Activated CD4-positive, alpha-beta T cell treated with anti-CD3 and anti-CD28 coated beads, Interleukin-2, amount 10 ng/mL, durations not matched to agents 24 days and 14 days (primary cell): Measurements from ENCODE around the gene ADGRV1. TPM values are rescaled to one million over a fixed set of nuclear protein-coding genes. Genes with fewer than 3 reads are reported as not detected.

ENCODE experiments used
- DNase-seq: peaks from one replicate; pipeline ENCODE4 v3.0.0; 2022
- H3K27ac Mint-ChIP-seq: one replicate; pipeline ENCODE4 v1.8.0; 2022; ENCODE audit warnings: mild to moderate bottlenecking, mixed read lengths
- H3K27me3 Mint-ChIP-seq: one replicate; pipeline ENCODE4 v1.8.0; 2022; ENCODE audit warnings: mixed read lengths
- H3K36me3 Mint-ChIP-seq: one replicate; pipeline ENCODE4 v1.8.0; 2022; ENCODE audit warnings: low read depth, mild to moderate bottlenecking, mixed read lengths
- H3K4me1 Mint-ChIP-seq: one replicate; pipeline ENCODE4 v1.8.0; 2021; ENCODE audit warnings: mixed read lengths
- H3K4me3 Mint-ChIP-seq: one replicate; pipeline ENCODE4 v1.8.0; 2022; ENCODE audit warnings: mild to moderate bottlenecking, moderate library complexity, mixed read lengths
- H3K9me3 Mint-ChIP-seq: one replicate; pipeline ENCODE4 v1.8.0; 2021; ENCODE audit warnings: mixed read lengths
- intact Hi-C: fragments of 100-400 bp; cut with micrococcal nuclease; formaldehyde crosslinking; loops from one replicate; pipeline ENCODE4 v1.15.1; 2023
- total RNA-seq: library from RNA; stranded (reverse); gene quantifications from 2 replicates; pipeline ENCODE4 v1.2.3, GENCODE V29; 2022

Gene ADGRV1
- total RNA-seq, 1 donor from 2014 or later: 0.63 TPM

DNA sequence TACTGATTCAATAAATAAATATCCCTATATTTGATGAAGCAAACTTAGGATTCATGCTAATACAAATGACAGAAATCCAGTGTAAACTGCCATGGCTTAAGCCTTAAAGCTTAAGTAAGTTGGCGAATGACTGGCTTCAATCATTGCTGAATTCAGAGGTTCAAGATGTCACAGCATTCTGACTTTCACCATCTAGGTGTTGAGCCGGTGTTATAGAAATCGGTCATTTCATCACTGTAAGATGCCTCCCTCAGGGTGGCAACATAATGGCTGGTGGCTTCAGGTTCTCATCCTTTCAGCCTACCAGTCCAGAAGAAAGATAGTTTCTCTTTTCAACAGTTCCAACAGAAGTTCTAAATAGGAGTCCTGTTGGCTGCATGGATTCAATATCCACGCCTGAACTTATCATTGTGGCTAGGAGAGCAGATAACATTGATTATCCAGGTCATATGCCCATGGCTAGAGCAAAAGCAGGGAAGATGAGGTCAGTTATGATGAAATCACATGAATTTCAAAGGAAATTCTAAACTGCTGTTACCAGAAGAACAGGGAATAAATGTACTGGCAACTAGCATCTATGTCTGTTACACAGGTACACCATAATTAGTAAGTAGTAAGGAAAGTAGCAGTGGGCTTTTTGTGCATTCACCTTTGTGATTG lies 460.2 kb downstream of the ADGRV1 start:
- Mint-ChIP-seq H3K27ac (no peak overlapping the region), H3K9me3 (peaks cover 4% of the 10 kb centered on the region), H3K27me3 (peaks cover 7% of the 10 kb centered on the region), H3K4me3 (no peak overlapping the region), H3K36me3 (no peaks in the 10 kb centered on the region), H3K4me1 (no peaks in the 10 kb centered on the region)
- intact Hi-C loops: no loop called here
- no peak for DNase-seq

DNA sequence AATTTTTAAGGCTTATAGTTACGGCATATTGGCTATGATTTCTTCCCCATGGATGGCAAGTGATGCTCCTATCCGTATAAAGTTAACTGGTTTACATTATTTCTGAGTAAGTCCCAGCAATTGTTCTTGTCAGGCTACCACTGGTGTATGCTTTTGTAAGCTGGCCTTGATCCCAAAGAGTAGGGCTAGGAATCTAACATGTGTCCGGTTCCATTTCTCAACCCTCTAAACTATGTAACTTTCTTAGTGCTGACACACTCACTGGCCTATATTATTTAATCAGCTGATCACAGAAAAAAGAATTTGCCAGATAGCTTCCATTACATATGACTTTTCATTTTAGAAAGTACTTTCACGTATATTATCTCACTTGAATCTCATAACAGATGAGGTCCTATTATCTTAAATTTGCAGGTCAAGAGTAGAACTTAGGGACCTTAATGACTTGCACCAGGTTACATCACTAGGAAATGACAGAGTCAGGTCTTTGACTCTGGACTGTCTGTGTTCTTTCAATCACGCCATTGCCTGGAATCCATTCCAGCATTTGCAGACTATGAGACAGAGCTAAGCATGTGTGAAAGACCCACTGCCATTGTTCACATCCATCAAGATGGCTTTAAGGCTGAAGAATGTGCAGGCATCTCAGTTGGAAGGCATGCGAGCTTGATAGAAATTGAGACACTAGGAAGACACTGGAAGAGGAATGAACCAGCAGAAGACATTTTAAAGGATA lies 461.6 kb downstream of the ADGRV1 start:
- H3K36me3 Mint-ChIP-seq: no peaks in the 10 kb centered on the region
- H3K4me3 Mint-ChIP-seq: no peak overlapping the region
- intact Hi-C loops: no loop called here
- H3K4me1 Mint-ChIP-seq: no peaks in the 10 kb centered on the region
- H3K27ac Mint-ChIP-seq: no peak overlapping the region
- peaks cover 7% of the 10 kb centered on the region for H3K27me3 Mint-ChIP-seq
- DNase-seq: no peak
- peaks cover under 1% of the 10 kb centered on the region for H3K9me3 Mint-ChIP-seq

DNA sequence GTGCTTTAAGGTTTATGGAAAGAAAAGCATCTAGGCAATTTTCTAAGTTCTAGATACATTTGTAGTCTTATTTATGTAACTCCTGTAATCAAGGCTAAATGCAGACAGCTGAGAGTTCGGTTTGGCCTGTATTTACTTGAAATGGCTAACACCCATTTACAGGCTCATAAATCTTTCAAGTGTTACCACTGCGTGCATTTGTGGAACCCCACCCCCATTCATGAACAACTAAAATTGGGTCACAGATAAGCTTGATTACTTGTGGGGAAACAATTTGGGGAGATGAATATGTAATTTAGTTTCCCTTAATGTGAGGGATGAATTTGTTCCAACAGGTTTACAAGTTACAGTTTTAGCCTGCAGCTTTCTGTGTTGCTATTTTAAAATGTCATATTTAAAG lies 463.9 kb downstream of the ADGRV1 start:
- no peak overlapping the region for H3K27ac Mint-ChIP-seq
- intact Hi-C loops: no loop called here
- H3K4me3 Mint-ChIP-seq: no peak overlapping the region
- peaks cover 3% of the 10 kb centered on the region for H3K27me3 Mint-ChIP-seq
- no peaks in the 10 kb centered on the region for H3K36me3 Mint-ChIP-seq
- no peaks in the 10 kb centered on the region for H3K4me1 Mint-ChIP-seq
- no peak for DNase-seq
- H3K9me3 Mint-ChIP-seq: no peaks in the 10 kb centered on the region

DNA sequence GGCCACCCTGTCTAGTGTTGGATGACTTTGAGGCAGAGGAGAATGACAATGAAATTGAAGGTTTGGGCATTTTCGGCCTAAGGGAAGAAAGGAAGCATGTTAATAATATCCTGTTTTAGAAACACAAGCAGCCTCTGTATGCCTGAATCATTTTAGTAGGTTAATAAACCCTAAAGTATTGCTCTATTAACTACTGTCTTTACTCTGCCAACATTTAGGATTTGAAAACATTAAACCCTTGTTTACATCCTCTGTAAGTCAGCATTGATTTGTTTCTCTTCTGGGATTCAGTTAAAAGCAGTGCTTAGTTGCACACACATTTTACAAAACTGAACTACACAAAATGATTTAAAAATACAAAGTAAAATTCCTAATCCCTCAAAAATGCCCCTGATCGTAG lies 465.6 kb downstream of the ADGRV1 start:
- no peaks in the 10 kb centered on the region for H3K4me1 Mint-ChIP-seq
- H3K27ac Mint-ChIP-seq: no peak overlapping the region
- H3K4me3 Mint-ChIP-seq: no peak overlapping the region
- no peak for DNase-seq
- H3K36me3 Mint-ChIP-seq: no peaks in the 10 kb centered on the region
- H3K9me3 Mint-ChIP-seq: no peaks in the 10 kb centered on the region
- intact Hi-C loops: no loop called here
- peaks cover 4% of the 10 kb centered on the region for H3K27me3 Mint-ChIP-seq

DNA sequence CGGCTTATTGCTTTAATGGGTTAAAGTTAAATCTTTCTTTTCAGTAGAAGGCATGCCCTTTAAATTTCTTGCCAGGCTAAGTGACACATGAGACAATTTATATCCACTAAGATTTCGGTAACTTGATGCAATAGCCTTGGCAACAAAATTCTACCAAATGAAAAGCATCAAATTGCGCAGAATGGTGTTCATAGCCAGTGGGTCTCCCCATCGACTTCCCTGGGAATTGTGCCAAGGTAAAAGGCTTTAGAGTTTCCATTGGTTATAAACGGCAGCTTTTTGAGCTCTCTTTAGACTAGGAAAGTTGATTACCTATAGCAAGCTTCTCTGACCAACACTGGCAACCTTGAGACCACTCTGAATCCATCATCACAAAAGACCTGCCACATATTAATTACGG lies 466.1 kb downstream of the ADGRV1 start:
- Mint-ChIP-seq H3K4me3 (no peak overlapping the region), H3K36me3 (no peaks in the 10 kb centered on the region), H3K27me3 (peaks cover 4% of the 10 kb centered on the region), H3K9me3 (no peaks in the 10 kb centered on the region), H3K4me1 (no peaks in the 10 kb centered on the region), H3K27ac (no peak overlapping the region)
- DNase-seq: no peak
- intact Hi-C loops: no loop called here

DNA sequence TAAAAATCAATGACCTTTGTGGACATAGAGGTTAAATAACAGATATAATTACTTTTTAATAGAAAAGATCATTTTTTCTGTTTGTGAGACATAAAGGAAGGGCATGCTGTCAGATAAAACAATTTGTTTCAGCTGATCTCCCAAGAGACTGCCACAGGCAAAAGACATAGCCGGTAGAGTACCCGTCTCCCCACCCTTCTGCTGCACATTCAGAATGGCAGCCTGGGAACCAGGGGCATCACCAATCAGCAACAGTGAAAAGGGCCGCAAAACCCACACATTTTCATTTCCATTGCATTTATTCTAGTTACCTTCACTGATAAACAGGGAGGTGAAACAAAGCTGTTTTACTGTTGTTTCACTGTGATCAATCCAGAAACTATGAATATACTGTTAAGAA lies 466.9 kb downstream of the ADGRV1 start:
- DNase-seq: no peak
- Mint-ChIP-seq H3K27me3 (peaks cover 4% of the 10 kb centered on the region), H3K27ac (no peak overlapping the region), H3K4me1 (no peaks in the 10 kb centered on the region), H3K36me3 (no peaks in the 10 kb centered on the region), H3K4me3 (no peak overlapping the region), H3K9me3 (no peaks in the 10 kb centered on the region)
- intact Hi-C loops: no loop called here

DNA sequence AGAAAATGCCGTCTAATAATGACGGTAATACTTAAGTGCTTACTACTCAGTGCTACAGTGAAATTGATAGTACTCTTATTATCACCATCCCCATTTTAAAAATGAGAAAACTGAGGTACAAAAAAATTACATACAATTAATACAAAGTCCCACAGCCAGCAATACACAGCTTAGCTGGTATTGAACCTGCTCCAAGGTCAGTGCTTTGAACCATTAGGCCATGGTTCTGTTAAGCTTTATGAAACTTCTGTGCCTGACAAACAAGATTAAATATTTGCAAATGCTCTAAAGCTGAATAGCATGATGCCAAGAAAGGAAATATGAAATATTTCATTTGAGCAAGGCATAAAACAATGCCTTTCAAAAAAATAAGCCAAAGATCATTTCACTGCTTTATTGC lies 467.4 kb downstream of the ADGRV1 start:
- DNase-seq: no peak
- no peak overlapping the region for H3K4me3 Mint-ChIP-seq
- peaks cover 6% of the 10 kb centered on the region for H3K27me3 Mint-ChIP-seq
- no peaks in the 10 kb centered on the region for H3K36me3 Mint-ChIP-seq
- H3K4me1 Mint-ChIP-seq: no peaks in the 10 kb centered on the region
- no peaks in the 10 kb centered on the region for H3K9me3 Mint-ChIP-seq
- no peak overlapping the region for H3K27ac Mint-ChIP-seq
- intact Hi-C loops: no loop called here

DNA sequence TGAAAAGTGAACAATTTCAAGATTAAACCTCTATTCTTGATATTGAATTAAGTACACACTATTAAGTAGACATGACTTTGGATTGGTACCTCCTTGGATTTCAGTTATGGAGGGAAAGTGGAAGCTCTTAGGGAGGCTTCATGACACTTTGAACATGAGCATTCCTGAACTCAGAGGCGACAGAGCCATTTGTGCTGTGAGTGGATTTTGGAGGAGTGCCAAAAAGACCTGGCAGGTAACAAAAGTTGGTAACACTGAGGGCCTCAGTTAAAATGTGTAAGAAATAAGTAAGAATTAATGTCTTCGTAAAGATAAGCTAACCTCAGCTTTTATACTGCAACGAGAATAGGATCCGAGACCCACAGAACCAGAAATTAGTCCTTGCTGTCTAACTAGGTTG lies 467.9 kb downstream of the ADGRV1 start:
- Mint-ChIP-seq H3K4me1 (no peaks in the 10 kb centered on the region), H3K36me3 (no peaks in the 10 kb centered on the region), H3K4me3 (no peak overlapping the region), H3K27ac (no peak overlapping the region), H3K27me3 (peaks cover 6% of the 10 kb centered on the region), H3K9me3 (no peaks in the 10 kb centered on the region)
- intact Hi-C loops: no loop called here
- DNase-seq: no peak

DNA sequence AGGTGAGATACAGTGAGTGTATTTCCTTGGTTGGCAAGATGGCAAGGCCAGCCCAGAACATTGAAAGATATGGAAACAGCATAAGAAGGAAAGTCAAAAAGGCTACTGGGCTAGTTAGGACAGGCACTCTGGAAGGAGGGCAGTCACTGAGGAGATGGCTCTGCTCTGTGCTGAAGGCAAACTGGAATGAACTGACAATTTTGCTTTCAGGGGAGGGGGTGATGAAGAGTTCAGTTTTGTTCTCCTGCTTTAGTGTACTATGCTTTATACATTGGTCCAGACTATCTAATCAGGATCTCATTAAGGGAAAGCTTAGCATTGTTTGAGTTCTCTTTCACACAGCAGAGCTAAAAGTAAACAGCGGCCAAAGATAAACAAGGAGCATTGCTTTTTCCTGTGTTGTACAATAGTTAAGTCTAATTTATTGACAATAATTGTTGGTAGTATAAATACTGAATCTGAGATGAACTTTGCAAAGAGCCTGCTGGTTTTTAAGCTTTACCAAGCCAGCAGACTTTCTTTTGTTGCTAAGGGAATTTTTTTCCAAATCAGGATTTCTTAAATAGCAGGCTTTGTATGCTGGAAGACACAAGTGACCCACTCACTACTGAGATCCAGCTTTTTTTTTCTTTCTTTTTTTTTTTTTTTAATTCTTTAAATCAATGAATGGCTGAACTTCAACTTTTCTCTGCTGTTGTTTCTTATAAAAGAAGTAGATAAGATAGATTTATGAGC lies 469.0 kb downstream of the ADGRV1 start:
- Mint-ChIP-seq H3K27me3 (peaks cover 6% of the 10 kb centered on the region), H3K9me3 (no peaks in the 10 kb centered on the region), H3K4me1 (no peaks in the 10 kb centered on the region), H3K36me3 (no peaks in the 10 kb centered on the region), H3K4me3 (no peak overlapping the region), H3K27ac (no peak overlapping the region)
- intact Hi-C loops: no loop called here
- DNase-seq: no peak

DNA sequence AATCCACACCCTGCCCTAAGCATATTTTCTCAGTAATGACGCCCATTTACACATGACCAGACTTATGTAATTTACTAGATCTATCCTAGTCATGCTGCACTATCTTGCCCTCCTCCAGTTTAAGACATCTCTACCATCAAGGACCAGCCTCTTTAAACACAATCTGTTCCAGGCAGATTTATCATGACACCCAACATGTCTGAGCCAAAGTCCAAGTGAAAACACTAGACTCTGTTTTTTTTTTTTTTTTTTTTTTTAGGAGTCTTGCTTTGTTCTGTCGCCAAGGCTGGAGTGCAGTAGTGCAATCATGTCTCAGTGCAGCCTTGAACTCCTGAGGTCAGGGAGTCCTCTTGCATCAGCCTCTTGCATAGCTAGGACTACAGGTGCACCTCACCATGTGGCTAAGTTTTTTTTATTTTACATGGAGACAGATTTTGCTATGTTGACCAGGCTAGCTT lies 469.9 kb downstream of the ADGRV1 start:
- H3K27ac Mint-ChIP-seq: no peak overlapping the region
- no peak for DNase-seq
- intact Hi-C loops: no loop called here
- no peak overlapping the region for H3K4me3 Mint-ChIP-seq
- H3K4me1 Mint-ChIP-seq: no peaks in the 10 kb centered on the region
- no peaks in the 10 kb centered on the region for H3K9me3 Mint-ChIP-seq
- peaks cover 6% of the 10 kb centered on the region for H3K27me3 Mint-ChIP-seq
- H3K36me3 Mint-ChIP-seq: no peaks in the 10 kb centered on the region

DNA sequence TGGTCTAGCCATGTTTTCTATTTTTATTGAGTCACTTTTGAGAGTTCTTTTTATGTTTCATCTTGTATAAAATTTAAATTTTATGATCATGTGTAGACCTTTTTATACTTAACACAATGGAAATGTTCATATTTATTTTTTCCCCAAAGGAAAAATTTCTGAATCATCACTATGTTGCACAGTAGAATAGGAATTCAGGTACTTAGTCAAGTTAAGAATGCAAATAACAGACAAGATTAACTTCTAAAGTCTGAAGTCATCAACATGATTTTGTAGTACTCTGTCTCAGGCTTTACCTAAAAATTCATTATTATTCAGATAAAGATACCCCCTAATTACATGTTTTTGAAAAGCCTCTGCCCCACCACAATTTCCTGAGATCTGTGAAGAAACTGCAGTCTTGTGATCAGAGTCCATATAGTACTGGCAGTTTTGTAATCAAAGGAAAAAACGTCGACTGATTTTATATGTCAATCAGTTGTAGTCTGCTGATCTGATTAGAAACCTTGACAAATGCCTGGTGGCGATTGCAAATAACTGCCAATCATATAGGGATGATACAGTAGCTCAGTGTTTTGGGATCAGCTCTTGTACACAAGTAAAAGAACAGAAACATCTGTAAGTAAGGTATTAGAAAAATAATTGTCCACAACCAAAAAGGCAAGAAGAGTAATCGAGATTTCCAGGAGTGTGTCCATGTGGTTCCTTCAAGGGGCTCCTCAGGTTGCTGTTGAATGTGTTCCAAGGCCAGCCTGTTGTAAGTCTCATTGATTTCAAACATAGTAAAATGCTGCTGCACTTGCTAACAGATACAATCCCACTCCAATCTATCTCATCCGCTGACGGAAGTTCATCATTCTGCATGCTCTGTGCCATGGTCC lies 472.2 kb downstream of the ADGRV1 start:
- Mint-ChIP-seq H3K36me3 (no peaks in the 10 kb centered on the region), H3K27ac (no peak overlapping the region), H3K27me3 (peaks cover 5% of the 10 kb centered on the region), H3K9me3 (no peaks in the 10 kb centered on the region), H3K4me3 (no peak overlapping the region), H3K4me1 (no peaks in the 10 kb centered on the region)
- DNase-seq: no peak
- intact Hi-C loops: no loop called here

DNA sequence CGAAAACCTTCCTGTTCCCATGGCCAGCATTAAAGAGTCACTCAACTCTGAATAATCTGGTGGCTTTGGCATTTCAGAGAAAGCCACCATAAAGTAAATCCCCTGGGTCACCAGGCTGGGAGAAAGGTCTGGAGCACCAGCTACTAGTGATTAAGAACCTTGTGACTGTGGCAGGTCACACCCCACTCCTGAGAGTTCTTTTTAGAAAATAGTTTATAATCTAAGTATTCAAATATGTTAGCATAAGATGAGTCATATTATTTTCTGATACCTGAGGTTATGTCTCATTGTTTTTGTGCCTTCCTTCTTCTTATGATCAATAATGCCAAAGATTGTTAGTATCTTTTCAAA lies 472.8 kb downstream of the ADGRV1 start:
- peaks cover 5% of the 10 kb centered on the region for H3K27me3 Mint-ChIP-seq
- no peaks in the 10 kb centered on the region for H3K36me3 Mint-ChIP-seq
- intact Hi-C loops: no loop called here
- no peak for DNase-seq
- no peaks in the 10 kb centered on the region for H3K9me3 Mint-ChIP-seq
- no peaks in the 10 kb centered on the region for H3K4me1 Mint-ChIP-seq
- no peak overlapping the region for H3K4me3 Mint-ChIP-seq
- H3K27ac Mint-ChIP-seq: no peak overlapping the region

DNA sequence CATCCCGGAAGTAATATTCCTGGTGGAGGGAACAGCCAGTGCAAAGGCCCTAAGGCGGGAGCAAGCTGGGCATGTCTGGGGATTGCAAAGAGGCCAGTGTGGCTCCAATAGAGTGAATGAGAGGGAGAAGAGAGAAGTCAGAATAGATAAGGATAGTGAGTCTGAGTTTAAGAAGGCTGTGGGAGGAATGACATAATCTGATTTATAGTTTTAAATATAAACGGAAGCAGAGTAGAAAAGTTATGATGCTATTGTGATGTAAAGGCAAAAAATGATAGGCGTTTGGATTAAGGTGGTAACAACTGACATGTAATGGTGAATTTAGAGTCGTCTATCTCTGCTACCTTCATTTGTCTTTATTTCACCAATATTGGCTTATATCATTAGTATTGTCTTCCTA lies 473.5 kb downstream of the ADGRV1 start:
- Mint-ChIP-seq H3K9me3 (no peaks in the 10 kb centered on the region), H3K4me3 (no peak overlapping the region), H3K27me3 (peaks cover 5% of the 10 kb centered on the region), H3K4me1 (no peaks in the 10 kb centered on the region), H3K36me3 (no peaks in the 10 kb centered on the region), H3K27ac (no peak overlapping the region)
- intact Hi-C loops: no loop called here
- DNase-seq: no peak

DNA sequence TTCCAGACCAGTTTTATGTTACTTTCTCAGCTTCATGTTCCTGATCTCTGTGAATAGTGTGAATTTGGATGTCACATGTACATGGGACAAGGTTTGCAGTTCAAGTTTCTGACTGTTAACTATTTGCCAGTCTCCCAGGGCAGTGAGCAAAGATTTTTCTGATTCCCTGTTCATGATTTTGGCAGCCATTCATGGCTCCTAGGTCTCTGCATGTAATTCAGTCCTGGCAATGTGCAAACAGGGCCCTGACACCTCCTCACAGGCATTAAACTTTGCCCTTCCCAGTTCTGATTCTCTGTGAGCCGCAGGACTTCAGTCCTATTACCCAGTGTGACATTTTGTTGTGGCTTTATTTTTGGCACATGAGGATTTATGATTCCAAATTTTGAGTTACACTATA lies 474.8 kb downstream of the ADGRV1 start:
- Mint-ChIP-seq H3K27me3 (peaks cover 3% of the 10 kb centered on the region), H3K9me3 (no peaks in the 10 kb centered on the region), H3K4me1 (no peaks in the 10 kb centered on the region), H3K36me3 (no peaks in the 10 kb centered on the region), H3K27ac (no peak overlapping the region), H3K4me3 (no peak overlapping the region)
- intact Hi-C loops: no loop called here
- no peak for DNase-seq
